Astrocyte (in vitro differentiated cells and primary cell): ENCODE measurements around the gene COL12A1. TPM values are rescaled to one million over a fixed set of nuclear protein-coding genes. Genes with fewer than 3 reads are reported as not detected.

ENCODE experiments used
- DNase-seq: peaks from one replicate; pipeline ENCODE4 v3.0.0-alpha.2; 2010; ENCODE audit warnings: low read depth
- FAIRE-seq: peaks from 2 replicates; lab custom pipeline; 2011; peaks lifted over from hg19 to GRCh38; lab: Jason Lieb, UNC
- H2AFZ ChIP-seq: 2 replicates; pipeline ENCODE4 v1.6.0; 2012; ENCODE audit warnings: low read depth, low read length, inconsistent platforms
- H3K27ac ChIP-seq: 2 replicates; pipeline ENCODE4 v1.5.1; 2011; ENCODE audit warnings: low read depth, low read length, inconsistent platforms
- H3K27me3 ChIP-seq: 2 replicates; pipeline ENCODE4 v1.6.0; 2011; ENCODE audit warnings: low read length, inconsistent platforms; ENCODE audit not compliant: insufficient read depth
- H3K36me3 ChIP-seq: 2 replicates; pipeline ENCODE4 v1.5.1; 2011; ENCODE audit warnings: low read length, inconsistent platforms; ENCODE audit not compliant: insufficient read depth
- H3K4me1 ChIP-seq: 2 replicates; pipeline ENCODE4 v1.5.1; 2011; ENCODE audit warnings: low read length, inconsistent platforms; ENCODE audit not compliant: insufficient read depth
- H3K4me2 ChIP-seq: 2 replicates; pipeline ENCODE4 v1.6.0; 2012; ENCODE audit warnings: low read length, inconsistent platforms
- H3K4me3 ChIP-seq: 2 replicates; pipeline ENCODE4 v1.5.1; 2011; ENCODE audit warnings: low read depth, mild to moderate bottlenecking, low read length, inconsistent platforms; ENCODE audit not compliant: insufficient read depth
- H3K79me2 ChIP-seq: 2 replicates; pipeline ENCODE4 v1.6.0; 2012; ENCODE audit warnings: mild to moderate bottlenecking, low read length, inconsistent platforms; ENCODE audit not compliant: insufficient read depth
- H3K9ac ChIP-seq: 2 replicates; pipeline ENCODE4 v1.6.0; 2012; ENCODE audit warnings: mild to moderate bottlenecking, low read length, inconsistent platforms
- H3K9me3 ChIP-seq: 2 replicates; pipeline ENCODE4 v1.5.1; 2012; ENCODE audit warnings: low read depth, mild to moderate bottlenecking, low read length, inconsistent platforms; ENCODE audit not compliant: insufficient read depth
- H4K20me1 ChIP-seq: 2 replicates; pipeline ENCODE4 v1.6.0; 2012; ENCODE audit warnings: low read length, inconsistent platforms; ENCODE audit not compliant: insufficient read depth
- H3K27ac Mint-ChIP-seq: one replicate; pipeline ENCODE4 v1.8.0; 2021; ENCODE audit warnings: mild to moderate bottlenecking, mixed read lengths; ENCODE audit not compliant: unreplicated experiment
- H3K27me3 Mint-ChIP-seq: one replicate; pipeline ENCODE4 v1.8.0; 2021; ENCODE audit warnings: low read depth, mixed read lengths; ENCODE audit not compliant: unreplicated experiment
- H3K36me3 Mint-ChIP-seq: one replicate; pipeline ENCODE4 v1.8.0; 2021; ENCODE audit warnings: low read depth, mixed read lengths; ENCODE audit not compliant: unreplicated experiment
- H3K4me1 Mint-ChIP-seq: one replicate; pipeline ENCODE4 v1.8.0; 2021; ENCODE audit warnings: low read depth, mixed read lengths; ENCODE audit not compliant: unreplicated experiment
- H3K4me3 Mint-ChIP-seq: one replicate; pipeline ENCODE4 v1.8.0; 2021; ENCODE audit warnings: mild to moderate bottlenecking, moderate library complexity, mixed read lengths; ENCODE audit not compliant: unreplicated experiment
- H3K9me3 Mint-ChIP-seq: one replicate; pipeline ENCODE4 v1.8.0; 2021; ENCODE audit warnings: mild to moderate bottlenecking, mixed read lengths; ENCODE audit not compliant: unreplicated experiment
- EZH2 ChIP-seq: IDR thresholded peaks from 2 replicates; pipeline ENCODE4 v1.6.1; 2012; ENCODE audit warnings: mild to moderate bottlenecking, low read length, inconsistent platforms; ENCODE audit not compliant: insufficient read depth
- total RNA-seq: library from RNA; stranded (reverse); gene quantifications from 2 replicates; pipeline ENCODE4 v1.2.1, GENCODE V29; 2021
- TF ChIP-seq, protein P1 (sequence below): IDR thresholded peaks from 2 replicates; pipeline ENCODE4 v1.5.1; 2011; ENCODE audit warnings: low read depth, mild to moderate bottlenecking, inconsistent platforms, low read length, moderate library complexity; ENCODE audit not compliant: insufficient read depth

The COL12A1 gene
- total RNA-seq, 1 donor from 2014 or later = 106 TPM

DNA sequence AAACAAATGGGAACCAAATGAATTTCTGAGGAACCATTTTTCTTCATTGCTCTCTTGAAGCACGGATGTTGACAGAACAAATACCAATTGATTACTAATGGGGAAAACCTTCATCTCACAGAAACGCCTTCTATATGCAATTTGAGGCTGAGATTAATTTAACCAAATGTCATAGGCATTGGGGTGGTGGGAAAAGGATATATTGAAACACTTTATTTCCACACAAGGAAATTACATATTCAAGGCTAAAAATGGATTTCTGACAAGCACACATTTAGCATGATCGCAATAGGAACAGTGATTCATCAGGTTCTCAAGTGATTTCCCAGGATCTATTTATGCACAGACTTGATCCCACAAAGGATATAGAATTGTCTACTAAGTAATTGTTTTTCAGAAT lies 88.9 kb downstream of the COL12A1 start:
- Histone ChIP-seq H3K27me3 (no peaks in the 10 kb centered on the region), H3K79me2 (no peaks in the 10 kb centered on the region), H3K4me3 (no peak overlapping the region), H3K9ac (no peak overlapping the region), H3K9me3 (no peaks in the 10 kb centered on the region), H3K27ac (peak overlapping the region; percentile 30), H3K4me2 (peak overlapping the region; percentile 0), H3K36me3 (peaks cover 18% of the 10 kb centered on the region), H4K20me1 (no peaks in the 10 kb centered on the region), H3K4me1 (peaks cover 3% of the 10 kb centered on the region), H2AFZ (no peak overlapping the region)
- DNase-seq (peak; percentile 37), FAIRE-seq (peak; percentile 23)
- Mint-ChIP-seq H3K4me1 (peaks cover 36% of the 10 kb centered on the region), H3K27me3 (no peaks in the 10 kb centered on the region), H3K9me3 (no peaks in the 10 kb centered on the region), H3K27ac (no peak overlapping the region), H3K36me3 (peaks cover 20% of the 10 kb centered on the region), H3K4me3 (no peak overlapping the region)
- TF ChIP-seq, protein P1, sequence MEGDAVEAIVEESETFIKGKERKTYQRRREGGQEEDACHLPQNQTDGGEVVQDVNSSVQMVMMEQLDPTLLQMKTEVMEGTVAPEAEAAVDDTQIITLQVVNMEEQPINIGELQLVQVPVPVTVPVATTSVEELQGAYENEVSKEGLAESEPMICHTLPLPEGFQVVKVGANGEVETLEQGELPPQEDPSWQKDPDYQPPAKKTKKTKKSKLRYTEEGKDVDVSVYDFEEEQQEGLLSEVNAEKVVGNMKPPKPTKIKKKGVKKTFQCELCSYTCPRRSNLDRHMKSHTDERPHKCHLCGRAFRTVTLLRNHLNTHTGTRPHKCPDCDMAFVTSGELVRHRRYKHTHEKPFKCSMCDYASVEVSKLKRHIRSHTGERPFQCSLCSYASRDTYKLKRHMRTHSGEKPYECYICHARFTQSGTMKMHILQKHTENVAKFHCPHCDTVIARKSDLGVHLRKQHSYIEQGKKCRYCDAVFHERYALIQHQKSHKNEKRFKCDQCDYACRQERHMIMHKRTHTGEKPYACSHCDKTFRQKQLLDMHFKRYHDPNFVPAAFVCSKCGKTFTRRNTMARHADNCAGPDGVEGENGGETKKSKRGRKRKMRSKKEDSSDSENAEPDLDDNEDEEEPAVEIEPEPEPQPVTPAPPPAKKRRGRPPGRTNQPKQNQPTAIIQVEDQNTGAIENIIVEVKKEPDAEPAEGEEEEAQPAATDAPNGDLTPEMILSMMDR = no peak
- TF ChIP-seq EZH2 = no peak

- no peaks in the 10 kb centered on the region for H3K27me3 Mint-ChIP-seq
Observed at GRCh38 chr6:75115481-75115880, 90.4 kb downstream of the COL12A1 start.

GRCh38 chr6:75114806-75115205 lies 91.0 kb downstream of the COL12A1 start:
- Histone ChIP-seq H3K4me1 (peaks cover 3% of the 10 kb centered on the region), H3K4me2 (no peak overlapping the region), H3K27me3 (no peaks in the 10 kb centered on the region), H3K9ac (no peak overlapping the region), H3K27ac (peak overlapping the region; percentile 36), H2AFZ (no peak overlapping the region), H3K36me3 (peaks cover 17% of the 10 kb centered on the region), H3K9me3 (no peaks in the 10 kb centered on the region), H3K79me2 (no peaks in the 10 kb centered on the region), H4K20me1 (no peaks in the 10 kb centered on the region), H3K4me3 (no peak overlapping the region)
- peaks cover 17% of the 10 kb centered on the region for H3K36me3 Mint-ChIP-seq
- no peaks in the 10 kb centered on the region for H3K9me3 Mint-ChIP-seq
- no peak overlapping the region for H3K4me3 Mint-ChIP-seq
- no peaks in the 10 kb centered on the region for H3K27me3 Mint-ChIP-seq
- TF ChIP-seq EZH2 = no peak
- TF ChIP-seq, protein P1 = no peak
- peak overlapping the region; percentile 36 for H3K27ac Mint-ChIP-seq
- DNase-seq = no peak
- peaks cover 36% of the 10 kb centered on the region for H3K4me1 Mint-ChIP-seq
- FAIRE-seq = no peak

More at GRCh38 chr6:75115481-75115880, 90.4 kb downstream of the COL12A1 start:
- H3K36me3 ChIP-seq = peaks cover 18% of the 10 kb centered on the region
- no peaks in the 10 kb centered on the region for H3K9me3 Mint-ChIP-seq
- DNase-seq (peak; percentile 77), FAIRE-seq (no peak)
- H3K4me3 Mint-ChIP-seq = no peak overlapping the region
- H3K27me3 ChIP-seq = no peaks in the 10 kb centered on the region
- no peak overlapping the region for H3K4me2 ChIP-seq
- no peak overlapping the region for H3K4me3 ChIP-seq
- no peak for TF ChIP-seq EZH2
- TF ChIP-seq, protein P1 = no peak
- H3K4me1 Mint-ChIP-seq = peaks cover 36% of the 10 kb centered on the region
- H3K9ac ChIP-seq = peak overlapping the region; percentile 28
- H3K27ac Mint-ChIP-seq = peak overlapping the region; percentile 36
- H2AFZ ChIP-seq = no peak overlapping the region
- H3K4me1 ChIP-seq = peaks cover 3% of the 10 kb centered on the region
- H3K9me3 ChIP-seq = no peaks in the 10 kb centered on the region
- peak overlapping the region; percentile 36 for H3K27ac ChIP-seq
- no peaks in the 10 kb centered on the region for H3K79me2 ChIP-seq
- H4K20me1 ChIP-seq = no peaks in the 10 kb centered on the region
- peaks cover 17% of the 10 kb centered on the region for H3K36me3 Mint-ChIP-seq
